Psoas muscle (tissue), 8 donors: ENCODE data around the gene SPECC1L. TPM values are rescaled to one million over a fixed set of nuclear protein-coding genes. Genes with fewer than 3 reads are reported as not detected.

Experiments used
- ATAC-seq, 4 donors: fragments of 200-7000 bp; cut with Tn5 transposase; one replicate each; pipeline ENCODE4 v1.9.1; 2020; ENCODE audit warnings: moderate library complexity in 3 of 4, mild to moderate bottlenecking in 2 of 4
- DNase-seq, 2 donors: peaks; one replicate each; pipeline ENCODE4 v3.0.0-alpha.2; 2020
- H3K27ac ChIP-seq: fragments of 200-600 bp; one replicate; pipeline ENCODE4 v1.8.0; 2022
- H3K27me3 ChIP-seq, 3 donors: fragments of 200-600 bp in 1 of 3; one replicate each; pipeline versions ENCODE4 v1.6.1 to v1.8.0; 2013 to 2022; ENCODE audit warnings: low read length in 2 of 3, mild to moderate bottlenecking in 2 of 3, moderate library complexity in 1 of 3; ENCODE audit not compliant: insufficient read depth in 3 of 3
- H3K36me3 ChIP-seq, 2 donors: fragments of 200-600 bp in 1 of 2; one replicate each; pipeline versions ENCODE4 v1.6.1 to v1.8.0; 2013 to 2022; ENCODE audit warnings: low read depth in 1 of 2, mild to moderate bottlenecking in 1 of 2, moderate library complexity in 1 of 2; ENCODE audit not compliant: insufficient read depth in 1 of 2
- H3K4me1 ChIP-seq: fragments of 200-600 bp; one replicate; pipeline ENCODE4 v1.8.0; 2022
- H3K4me3 ChIP-seq: fragments of 200-600 bp; one replicate; pipeline ENCODE4 v1.8.0; 2022; ENCODE audit warnings: mild to moderate bottlenecking
- H3K9me3 ChIP-seq: fragments of 200-600 bp; one replicate; pipeline ENCODE4 v1.8.0; 2022
- CTCF ChIP-seq: fragments of 200-600 bp; IDR thresholded peaks from one replicate; pipeline ENCODE4 v1.8.0; 2022; ENCODE audit warnings: antibody characterized with exemption
- WGBS, 3 donors: extraction: QIAGEN DNeasy Blood & Tissue Kit; methylation state at CpG; one replicate each; pipeline versions ENCODE4 v1.1.6 to v1.1.7; 2013; 5-methylcytosine and 5-hydroxymethylcytosine counted together
- intact Hi-C, 2 donors: fragments of 100-400 bp; cut with DNase I; formaldehyde crosslinking; loops; one replicate each; pipeline versions ENCODE4 v1.11.0 to v1.14.2; 2022
- polyA plus RNA-seq, 3 donors: library from polyadenylated mRNA; stranded (reverse); fragments of 200-250 nt; gene quantifications; one replicate each; pipeline ENCODE4 v1.2.3, GENCODE V29; 2013
- total RNA-seq, 4 donors: library from RNA; stranded (reverse); fragmentation: NEBNext Ultra II Directional in 2 of 4; extraction: Animal tissue kit (Norgen Biotek cat#: 25700) in 2 of 4; gene quantifications; one replicate each; pipeline versions ENCODE4 v1.2.1 to v1.2.4, GENCODE V29; 2021 to 2023
- donor health status: healthy with polysubstance abuse.
- donor health status: DM: no; HTN: no; CAD: no; lungs with moderate emphysema.
- donor health status: Bipolar disorder and iron deficiency.
- donor health status: healthy.
- donor health status: DM: yes; HTN: yes; CAD: no.
- donor health status: DM: no; HTN: no; CAD: no.
- donor health status: DM: no; HTN: no; CAD: no.
- donor health status: DM: yes; HTN: yes; CAD: no.

The SPECC1L gene
- total and polyA plus RNA-seq, 7 donors, result 6.8 to 29.9 (median 23.6) TPM

- Histone ChIP-seq H3K4me3 (no peak overlapping the region), H3K27me3 (no peaks in the 10 kb centered on the region), H3K4me1 (no peaks in the 10 kb centered on the region), H3K36me3 (no peaks in the 10 kb centered on the region), H3K9me3 (no peaks in the 10 kb centered on the region), H3K27ac (no peak overlapping the region)
- whole genome bisulfite sequencing, 3 donors, result 22 to 31% (median 28%) methylated on average over 1 of the region's 1 CpG
- DNase-seq (no peak), ATAC-seq (no peak)
- intact Hi-C loops, result no loop called here
- no peak for TF ChIP-seq CTCF
Measured at GRCh38 chr22:24450610-24451009, 180.0 kb downstream of the SPECC1L start.

- no peaks in the 10 kb centered on the region for H3K36me3 ChIP-seq
Measured at GRCh38 chr22:24451162-24451561, 180.5 kb downstream of the SPECC1L start.

GRCh38 chr22:24453853-24454252, 183.2 kb downstream of the SPECC1L start:
- Histone ChIP-seq H3K36me3 (no peaks in the 10 kb centered on the region), H3K27me3 (no peaks in the 10 kb centered on the region), H3K4me1 (no peaks in the 10 kb centered on the region), H3K27ac (no peak overlapping the region), H3K4me3 (no peak overlapping the region), H3K9me3 (no peaks in the 10 kb centered on the region)
- DNase-seq (no peak), ATAC-seq (no peak)
- 83 to 97% (median 84%) methylated on average over 1 of the region's 1 CpG for WGBS, 3 donors
- intact Hi-C loops, result no loop called here
- no peak for TF ChIP-seq CTCF

More at GRCh38 chr22:24451162-24451561, 180.5 kb downstream of the SPECC1L start:
- ATAC-seq (no peak), DNase-seq (no peak)
- Histone ChIP-seq H3K9me3 (no peaks in the 10 kb centered on the region), H3K4me1 (no peaks in the 10 kb centered on the region), H3K27ac (no peak overlapping the region), H3K27me3 (no peaks in the 10 kb centered on the region), H3K4me3 (no peak overlapping the region)
- intact Hi-C loops, result no loop called here
- TF ChIP-seq CTCF, result no peak

GRCh38 chr22:24455039-24455438, 184.4 kb downstream of the SPECC1L start:
- Histone ChIP-seq H3K27ac (no peak overlapping the region), H3K9me3 (no peaks in the 10 kb centered on the region), H3K4me1 (no peaks in the 10 kb centered on the region), H3K4me3 (no peak overlapping the region), H3K36me3 (no peaks in the 10 kb centered on the region), H3K27me3 (no peaks in the 10 kb centered on the region)
- TF ChIP-seq CTCF, result no peak
- no peak for ATAC-seq
- no peak for DNase-seq
- 64 to 83% (median 67%) methylated on average over 4 of the region's 4 CpGs for WGBS, 3 donors
- intact Hi-C loops, result no loop called here

GRCh38 chr22:24455751-24456426, 185.3 kb downstream of the SPECC1L start:
- no peak overlapping the region for H3K27ac ChIP-seq
- H3K4me1 ChIP-seq, result no peaks in the 10 kb centered on the region
- 56 to 59% (median 56%) methylated on average over 9 of the region's 9 CpGs for WGBS, 3 donors
- ATAC-seq (no peak), DNase-seq (peak in 1 of 2 donors; percentile 62)
- H3K9me3 ChIP-seq, result no peaks in the 10 kb centered on the region
- no peaks in the 10 kb centered on the region for H3K27me3 ChIP-seq
- no peak for TF ChIP-seq CTCF
- no peaks in the 10 kb centered on the region for H3K36me3 ChIP-seq
- intact Hi-C loops, result no loop called here
- H3K4me3 ChIP-seq, result no peak overlapping the region
